DMS114 treated with DMSO at 0.1 percent for 48 hours (cell line): Measurements from ENCODE around the gene UCKL1.
"Not testable (repeated sequence)": the region's sequence is repeated elsewhere in the genome, so short reads cannot be mapped to it uniquely, and the experiment has no call there.

Experiments
- DNase-seq: peaks from one replicate; lab custom pipeline; 2025; ENCODE audit not compliant: unreplicated experiment; lab: John Stamatoyannopoulos, UW

UCKL1 gene

DNA sequence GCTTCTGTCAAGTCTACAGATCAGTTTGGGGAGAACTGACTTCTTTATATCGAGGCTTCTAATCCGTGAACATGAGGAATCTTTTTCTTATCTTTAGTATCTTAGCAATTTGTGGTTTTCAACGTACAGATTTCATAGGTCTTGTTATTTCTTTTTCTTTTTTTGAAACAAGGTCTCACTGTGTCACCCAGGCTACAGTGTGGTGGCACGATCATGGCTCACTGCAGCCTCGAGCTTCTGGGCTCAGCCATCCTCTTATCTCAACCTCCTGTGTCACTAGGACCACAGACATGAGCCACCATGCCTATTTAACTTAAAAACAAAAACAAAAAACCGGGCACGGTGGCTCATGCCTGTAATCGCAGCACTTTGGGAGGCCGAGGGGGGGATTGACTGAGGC lies 32.0 kb downstream of the UCKL1 start:
- no peak for DNase-seq

DNA sequence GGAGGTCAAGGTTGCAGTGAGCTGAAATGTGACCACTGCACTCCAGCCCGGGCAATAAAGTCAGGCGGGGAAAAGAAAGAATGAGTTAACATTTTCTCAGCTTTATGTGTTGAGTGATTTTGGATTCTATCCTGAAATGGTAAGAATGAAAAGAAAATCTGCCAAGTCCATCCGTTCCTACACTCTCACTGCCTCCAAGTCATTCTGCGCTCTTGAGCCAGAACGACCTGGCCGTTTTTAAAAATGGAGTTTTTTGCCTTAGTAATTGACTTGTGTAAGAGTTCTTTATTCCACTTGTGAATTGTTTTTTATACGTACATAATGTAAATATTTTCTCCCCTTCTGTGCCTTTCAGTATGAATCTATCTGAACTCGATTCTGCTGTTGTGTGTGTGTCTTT lies 32.6 kb downstream of the UCKL1 start:
- no peak for DNase-seq

- DNase-seq, result no peak
Measured at GRCh38 chr20:63920226-63920625, 36.0 kb downstream of the UCKL1 start.

DNA sequence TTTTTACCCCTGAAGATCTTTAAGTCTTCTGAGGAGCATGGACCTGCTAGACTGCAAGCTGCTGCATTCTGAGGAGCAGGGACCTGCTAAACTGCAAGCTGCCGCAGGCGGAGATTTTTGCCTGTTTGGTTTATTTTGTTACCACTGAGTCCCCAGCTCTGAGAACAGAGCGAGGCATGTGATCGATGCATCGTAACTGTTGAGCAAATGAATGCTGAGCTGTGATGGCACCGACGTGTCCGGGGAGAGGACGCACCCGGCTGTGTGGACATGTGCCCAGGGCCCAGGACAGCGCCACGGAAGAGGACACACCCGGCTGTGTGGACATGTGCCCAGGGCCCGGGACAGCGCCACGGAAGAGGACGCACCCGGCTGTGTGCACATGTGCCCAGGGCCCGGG lies 37.1 kb downstream of the UCKL1 start:
- DNase-seq, result no peak

GRCh38 chr20:63917811-63918210 lies 38.4 kb downstream of the UCKL1 start:
- DNase-seq, result no peak

- not testable (repeated sequence) for DNase-seq
Measured at GRCh38 chr20:63916371-63916939, 39.8 kb downstream of the UCKL1 start.

- no peak for DNase-seq
Measured at GRCh38 chr20:63915471-63915870, 40.7 kb downstream of the UCKL1 start.

DNA sequence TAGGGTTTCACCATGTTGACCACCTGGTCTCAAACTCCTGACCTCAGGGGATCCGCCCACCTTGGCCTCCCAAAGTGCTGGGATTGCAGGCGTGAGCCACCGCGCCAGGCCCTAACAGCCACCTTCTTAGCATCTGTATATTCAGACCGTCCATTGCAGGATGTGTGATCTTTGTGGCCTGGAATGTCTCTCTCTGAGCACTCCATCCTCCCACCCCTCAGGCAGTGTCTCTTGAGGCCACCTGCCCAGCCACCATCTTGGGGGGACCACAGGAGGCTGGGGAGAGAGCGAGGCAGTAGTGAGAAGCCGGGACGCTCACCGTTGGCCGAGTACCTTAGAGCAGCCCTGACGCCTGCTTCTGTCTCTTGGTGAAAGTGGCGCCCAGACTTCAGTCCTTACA lies 42.4 kb downstream of the UCKL1 start:
- no peak for DNase-seq

DNA sequence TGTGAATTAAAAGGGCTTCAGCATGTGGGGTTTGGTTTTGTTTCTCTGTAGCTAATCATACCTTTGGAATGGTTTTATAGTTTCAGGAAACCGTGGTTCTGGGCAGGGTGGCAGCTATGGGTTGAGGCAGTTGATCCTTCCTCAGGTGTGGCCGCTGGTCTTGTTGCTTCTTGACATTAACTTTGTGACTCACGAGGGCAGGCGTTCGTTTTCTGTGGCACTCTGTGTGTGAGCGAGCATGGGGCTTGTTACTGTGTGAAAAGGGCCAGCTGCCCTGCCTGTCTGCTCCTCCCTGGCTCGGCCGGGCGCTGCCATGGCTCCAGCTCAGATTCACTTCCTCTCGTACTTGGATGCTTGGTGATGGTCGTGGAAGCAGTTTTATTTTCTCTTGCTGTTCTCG lies 45.0 kb downstream of the UCKL1 start:
- no peak for DNase-seq

- DNase-seq, result no peak
Measured at GRCh38 chr20:63908008-63908682, 48.1 kb downstream of the UCKL1 start.

DNA sequence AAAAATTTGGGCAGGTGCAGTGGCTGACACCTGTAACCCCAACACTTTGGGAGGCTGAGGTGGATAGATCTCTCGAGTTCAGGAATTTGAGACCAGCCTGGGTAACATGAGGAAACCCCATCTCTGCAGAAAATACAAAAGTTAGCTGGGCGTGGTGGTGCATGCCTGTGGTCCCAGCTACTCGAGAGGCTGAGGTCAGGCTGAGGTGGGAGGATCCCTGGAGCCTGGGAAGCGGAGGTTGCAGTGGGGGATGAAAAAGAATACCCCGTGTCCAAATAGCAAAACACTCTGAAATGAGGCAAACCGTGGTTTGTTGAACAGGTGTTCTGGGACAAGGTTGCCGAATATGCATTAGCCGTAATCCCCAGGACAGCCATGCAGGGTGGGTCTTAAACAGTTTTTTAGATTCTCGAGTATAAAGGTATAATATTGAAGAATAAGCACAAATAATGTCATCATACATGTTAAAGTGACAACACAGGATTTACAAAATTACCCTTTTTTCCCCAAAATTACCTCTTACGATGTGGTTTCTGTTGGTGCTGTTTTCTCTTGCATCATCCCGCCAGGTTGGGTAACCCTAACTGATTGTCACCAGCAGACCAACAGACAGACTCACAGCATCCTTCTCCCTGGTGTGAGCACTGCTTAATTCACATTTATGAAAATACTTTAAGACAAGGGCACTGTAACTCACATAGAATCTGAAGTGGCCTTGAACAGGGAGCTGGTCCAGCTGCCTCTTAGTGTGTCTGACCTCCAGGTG lies 52.2 kb downstream of the UCKL1 start:
- no peak for DNase-seq

DNA sequence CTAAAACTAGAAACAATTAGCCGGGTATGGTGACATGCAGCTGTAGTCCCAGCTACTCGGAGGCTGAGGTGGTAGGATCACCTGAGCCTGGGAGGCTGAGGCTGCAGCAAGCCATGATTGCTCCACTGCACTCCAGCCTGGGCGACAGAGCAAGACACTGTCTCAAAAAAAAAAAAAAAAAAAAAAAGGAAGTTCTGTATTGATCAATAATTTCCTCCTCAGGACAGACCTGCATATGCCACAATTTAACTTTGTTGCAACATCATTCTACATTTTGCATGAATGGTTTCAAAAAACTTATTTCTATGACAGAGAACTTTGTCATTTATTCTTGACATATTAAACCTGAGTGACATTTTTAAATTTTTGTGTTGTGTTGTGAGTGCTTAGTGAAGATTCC lies 55.8 kb downstream of the UCKL1 start:
- DNase-seq, result no peak

DNA sequence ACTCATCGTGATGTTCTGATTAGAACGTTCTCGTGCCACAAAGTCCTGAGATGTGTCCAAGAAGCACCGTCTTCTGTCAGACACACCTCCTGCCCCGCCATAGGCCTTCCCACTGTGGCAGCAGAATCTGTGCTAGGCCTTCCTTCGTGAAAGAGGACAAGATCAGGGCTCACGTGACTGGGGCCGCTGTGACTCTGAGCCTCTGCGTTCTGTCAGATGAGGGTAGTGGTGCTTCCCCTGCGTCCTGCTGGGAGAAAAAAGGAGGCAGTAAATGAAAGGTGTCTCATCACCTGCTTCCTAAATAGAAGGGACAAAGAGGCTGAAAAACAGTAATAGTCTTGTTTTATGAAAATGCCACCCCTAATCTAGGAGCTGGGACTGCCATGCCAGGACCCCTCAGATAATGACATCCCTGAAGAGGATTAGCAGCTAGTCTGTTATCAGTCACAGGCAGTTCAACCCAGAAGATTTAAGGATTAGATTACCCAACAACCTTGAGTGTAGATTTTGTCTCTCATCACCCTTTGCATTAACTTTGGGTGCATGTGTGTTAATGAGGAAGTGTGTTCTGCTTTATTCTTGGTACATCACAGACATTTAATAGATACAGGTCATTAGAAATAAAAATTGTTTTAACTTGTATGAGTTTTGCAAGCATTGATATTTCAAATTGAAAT lies 57.2 kb downstream of the UCKL1 start:
- DNase-seq, result no peak

GRCh38 chr20:63897978-63898561 lies 58.1 kb downstream of the UCKL1 start:
- DNase-seq, result no peak

- DNase-seq, result no peak
Measured at GRCh38 chr20:63896264-63897105, 59.7 kb downstream of the UCKL1 start.

GRCh38 chr20:63895952-63896263 lies 60.3 kb downstream of the UCKL1 start:
- no peak for DNase-seq

GRCh38 chr20:63895202-63895951 lies 60.8 kb downstream of the UCKL1 start:
- no peak for DNase-seq

GRCh38 chr20:63894358-63895201 lies 61.6 kb downstream of the UCKL1 start, which contains the start of gene DNAJC5:
Gene DNAJC5, plus strand, starts transcription at chr20:63895126. Its CDS starts 33,220 bp downstream, at chr20:63928346.
- DNase-seq, result peak; percentile 65

DNA sequence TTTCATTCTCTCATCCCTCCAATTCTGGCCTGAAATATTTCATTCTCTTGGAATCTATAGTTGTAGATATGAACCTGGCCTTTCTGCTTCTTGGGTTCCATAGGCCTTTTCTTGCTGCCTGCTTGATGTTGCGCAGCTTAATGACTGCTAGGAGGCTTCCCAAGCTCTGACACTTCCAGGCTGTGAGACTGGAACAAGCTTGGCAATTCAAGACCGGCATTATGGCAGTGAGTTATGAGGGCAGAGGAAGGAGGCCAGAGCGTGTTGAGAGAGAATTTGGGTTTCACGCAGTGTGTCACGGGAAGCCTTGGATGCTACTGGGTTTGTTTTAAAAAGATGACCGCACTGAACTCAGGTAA lies 62.2 kb downstream of the UCKL1 start:
- DNase-seq, result peak; percentile 19
